Peyer's patch (tissue), 4 donors: Measurements from ENCODE around the gene NUP188. TPM values are rescaled to one million over a fixed set of nuclear protein-coding genes. Genes with fewer than 3 reads are reported as not detected.
A peak's percentile ranks its signal among the peaks of the same experiment; 100 is the strongest.

ENCODE experiments used
- DNase-seq, 3 donors: peaks; one replicate each; pipeline ENCODE4 v3.0.0-alpha.2; 2017 to 2019
- H3K27ac ChIP-seq, 4 donors: fragments of 200-600 bp; sonication (generic); one replicate each; pipeline ENCODE4 v1.5.1; 2016 to 2019
- H3K27me3 ChIP-seq, 2 donors: fragments of 200-600 bp; sonication (generic); one replicate each; pipeline ENCODE4 v1.5.1; 2019
- H3K36me3 ChIP-seq, 3 donors: fragments of 200-600 bp; sonication (generic); one replicate each; pipeline ENCODE4 v1.5.1; 2016 to 2019
- H3K4me1 ChIP-seq, 4 donors: fragments of 200-600 bp; sonication (generic); one replicate each; pipeline ENCODE4 v1.5.1; 2016 to 2019
- H3K4me3 ChIP-seq, 4 donors: fragments of 200-600 bp; sonication (generic); 1 replicate in 3 of 4; 2 replicates in 1 of 4; pipeline ENCODE4 v1.5.1; 2016 to 2019; ENCODE audit warnings: mild to moderate bottlenecking in 1 of 4
- H3K9me3 ChIP-seq, 4 donors: fragments of 200-600 bp; sonication (generic); one replicate each; pipeline ENCODE4 v1.5.1; 2016 to 2019; ENCODE audit warnings: mild to moderate bottlenecking in 1 of 4
- POLR2A ChIP-seq, 2 donors: fragments of 450-650 bp; IDR thresholded peaks; one replicate each; pipeline ENCODE4 v1.5.1; 2017; ENCODE audit warnings: antibody characterized with exemption in 2 of 2, mild to moderate bottlenecking in 2 of 2, moderate library complexity in 2 of 2
- total RNA-seq, 4 donors: library from RNA; depleted of rRNA; stranded (reverse); fragments of >200 nt; gene quantifications; one replicate each; pipeline ENCODE4 v1.1.0, GENCODE V29; 2016
- TF ChIP-seq, protein P1 (sequence below), 6 experiments: fragments of 450-650 bp in 4 of 6; fragments of 200-600 bp in 2 of 6; sonication (generic) in 1 of 6; IDR thresholded peaks; one replicate each; pipeline ENCODE4 v1.5.1; 2017 to 2019; ENCODE audit warnings: antibody characterized with exemption in 6 of 6, mild to moderate bottlenecking in 3 of 6, moderate library complexity in 1 of 6

NUP188 gene
- total RNA-seq, 4 donors from 2014 or later, result 28.2 to 101 (median 47.9) TPM

DNA sequence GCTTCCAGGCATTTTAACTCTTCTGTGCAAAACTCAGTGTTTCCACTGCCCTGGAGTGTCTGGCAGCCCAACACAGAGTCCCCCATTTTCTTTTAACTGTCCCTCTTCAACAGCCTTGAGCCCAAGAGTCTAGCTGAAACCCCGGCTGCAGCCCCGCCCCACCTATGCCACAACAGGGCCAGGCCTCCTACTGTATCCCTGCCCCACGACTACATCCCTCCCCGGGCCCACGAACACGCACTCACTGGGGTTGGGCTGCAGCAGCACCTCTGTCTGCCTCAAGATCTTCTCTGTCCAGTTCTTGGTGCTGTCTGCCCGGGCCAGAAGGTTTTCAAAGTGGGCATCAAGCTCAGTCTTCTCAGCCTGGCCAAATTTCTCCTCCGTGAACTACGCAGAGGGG lies 74.5 kb downstream of the NUP188 start:
- peaks cover 0 to 34% (median 12%) of the 10 kb centered on the region in 4 donors for H3K4me1 ChIP-seq
- peaks cover 0 to 17% (median 0%) of the 10 kb centered on the region in 3 donors for H3K36me3 ChIP-seq
- H3K27ac ChIP-seq, result peak overlapping the region in 1 of 4 donors; percentile 46
- no peak for DNase-seq
- no peaks in the 10 kb centered on the region for H3K9me3 ChIP-seq
- no peak overlapping the region for H3K4me3 ChIP-seq
- TF ChIP-seq POLR2A (IDR thresholded peaks at IDR 0.05), result no peak
- TF ChIP-seq, protein P1, sequence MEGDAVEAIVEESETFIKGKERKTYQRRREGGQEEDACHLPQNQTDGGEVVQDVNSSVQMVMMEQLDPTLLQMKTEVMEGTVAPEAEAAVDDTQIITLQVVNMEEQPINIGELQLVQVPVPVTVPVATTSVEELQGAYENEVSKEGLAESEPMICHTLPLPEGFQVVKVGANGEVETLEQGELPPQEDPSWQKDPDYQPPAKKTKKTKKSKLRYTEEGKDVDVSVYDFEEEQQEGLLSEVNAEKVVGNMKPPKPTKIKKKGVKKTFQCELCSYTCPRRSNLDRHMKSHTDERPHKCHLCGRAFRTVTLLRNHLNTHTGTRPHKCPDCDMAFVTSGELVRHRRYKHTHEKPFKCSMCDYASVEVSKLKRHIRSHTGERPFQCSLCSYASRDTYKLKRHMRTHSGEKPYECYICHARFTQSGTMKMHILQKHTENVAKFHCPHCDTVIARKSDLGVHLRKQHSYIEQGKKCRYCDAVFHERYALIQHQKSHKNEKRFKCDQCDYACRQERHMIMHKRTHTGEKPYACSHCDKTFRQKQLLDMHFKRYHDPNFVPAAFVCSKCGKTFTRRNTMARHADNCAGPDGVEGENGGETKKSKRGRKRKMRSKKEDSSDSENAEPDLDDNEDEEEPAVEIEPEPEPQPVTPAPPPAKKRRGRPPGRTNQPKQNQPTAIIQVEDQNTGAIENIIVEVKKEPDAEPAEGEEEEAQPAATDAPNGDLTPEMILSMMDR (IDR thresholded peaks at IDR 0.05), result no peak
- no peaks in the 10 kb centered on the region for H3K27me3 ChIP-seq

DNA sequence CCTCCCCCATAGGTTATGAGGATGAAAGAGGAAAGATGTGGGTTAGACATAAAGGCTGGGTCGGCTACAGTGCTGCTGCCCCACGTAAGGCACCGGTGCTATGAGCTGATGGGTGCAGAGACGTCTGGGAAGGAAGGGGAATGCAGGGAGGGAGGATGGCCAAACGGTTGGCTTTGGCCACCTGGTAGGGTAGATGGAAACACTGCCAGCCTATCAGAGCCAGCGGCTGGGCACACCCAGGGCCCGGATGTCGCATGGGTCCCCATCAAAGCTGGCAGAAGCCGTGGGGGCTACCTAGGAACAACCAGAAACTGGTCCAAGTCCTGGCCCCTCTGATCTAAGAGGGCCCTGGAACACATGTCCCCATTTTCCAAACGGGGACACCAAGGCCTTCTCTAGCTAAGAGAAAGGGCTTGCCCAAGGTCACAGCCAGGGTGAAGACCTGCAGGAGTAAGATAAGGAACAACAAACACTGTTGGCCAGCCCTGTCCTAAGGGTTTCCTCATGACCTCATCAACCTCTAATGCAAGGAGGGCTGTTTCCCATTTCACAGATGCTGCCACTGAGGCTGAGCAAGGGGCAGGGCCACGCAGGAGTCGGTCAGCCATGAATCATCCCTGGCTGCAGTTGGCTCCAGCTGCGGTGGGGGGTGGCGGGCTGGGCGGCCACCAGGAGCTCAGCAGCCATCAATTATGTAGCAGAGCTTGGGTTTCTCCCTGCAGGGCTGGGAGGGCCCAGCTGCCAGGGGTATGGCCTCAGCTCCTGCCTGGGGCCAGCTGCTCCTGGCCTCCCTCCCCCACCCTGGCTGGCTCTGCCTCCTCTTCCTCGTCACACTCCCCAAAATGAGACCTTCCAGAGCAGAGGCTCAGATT lies 75.8 kb downstream of the NUP188 start:
- Histone ChIP-seq H3K27me3 (no peaks in the 10 kb centered on the region), H3K4me1 (peaks cover 0 to 41% (median 18%) of the 10 kb centered on the region in 4 donors), H3K4me3 (no peak overlapping the region), H3K36me3 (peaks cover 0 to 6% (median 0%) of the 10 kb centered on the region in 3 donors), H3K27ac (peak overlapping the region in 1 of 4 donors; percentile 46), H3K9me3 (no peaks in the 10 kb centered on the region)
- no peak for DNase-seq
- TF ChIP-seq, protein P1 (IDR thresholded peaks at IDR 0.05), result no peak
- TF ChIP-seq POLR2A (IDR thresholded peaks at IDR 0.05), result no peak

DNA sequence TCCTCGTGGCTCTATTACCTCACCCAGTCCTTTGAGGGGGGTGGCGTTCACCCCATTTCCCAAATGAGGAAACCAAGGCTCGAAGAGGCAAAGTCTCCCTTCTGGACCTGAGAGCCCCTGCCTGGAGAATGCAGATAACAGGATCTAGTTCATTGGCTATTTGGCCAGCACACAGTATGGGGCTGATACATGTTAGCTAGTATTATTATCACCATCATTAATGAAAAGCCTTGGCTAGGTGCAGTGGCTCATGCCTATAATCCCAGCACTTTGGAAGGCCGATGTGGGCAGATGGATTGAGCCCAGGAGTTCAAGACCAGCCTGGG lies 76.4 kb downstream of the NUP188 start:
- TF ChIP-seq POLR2A (IDR thresholded peaks at IDR 0.05), result no peak
- TF ChIP-seq, protein P1 (IDR thresholded peaks at IDR 0.05), result no peak
- Histone ChIP-seq H3K27ac (no peak overlapping the region), H3K27me3 (no peaks in the 10 kb centered on the region), H3K36me3 (peaks cover 0 to under 1% (median 0%) of the 10 kb centered on the region in 3 donors), H3K4me3 (no peak overlapping the region), H3K4me1 (peaks cover 0 to 45% (median 18%) of the 10 kb centered on the region in 4 donors), H3K9me3 (no peaks in the 10 kb centered on the region)
- DNase-seq, result no peak

DNA sequence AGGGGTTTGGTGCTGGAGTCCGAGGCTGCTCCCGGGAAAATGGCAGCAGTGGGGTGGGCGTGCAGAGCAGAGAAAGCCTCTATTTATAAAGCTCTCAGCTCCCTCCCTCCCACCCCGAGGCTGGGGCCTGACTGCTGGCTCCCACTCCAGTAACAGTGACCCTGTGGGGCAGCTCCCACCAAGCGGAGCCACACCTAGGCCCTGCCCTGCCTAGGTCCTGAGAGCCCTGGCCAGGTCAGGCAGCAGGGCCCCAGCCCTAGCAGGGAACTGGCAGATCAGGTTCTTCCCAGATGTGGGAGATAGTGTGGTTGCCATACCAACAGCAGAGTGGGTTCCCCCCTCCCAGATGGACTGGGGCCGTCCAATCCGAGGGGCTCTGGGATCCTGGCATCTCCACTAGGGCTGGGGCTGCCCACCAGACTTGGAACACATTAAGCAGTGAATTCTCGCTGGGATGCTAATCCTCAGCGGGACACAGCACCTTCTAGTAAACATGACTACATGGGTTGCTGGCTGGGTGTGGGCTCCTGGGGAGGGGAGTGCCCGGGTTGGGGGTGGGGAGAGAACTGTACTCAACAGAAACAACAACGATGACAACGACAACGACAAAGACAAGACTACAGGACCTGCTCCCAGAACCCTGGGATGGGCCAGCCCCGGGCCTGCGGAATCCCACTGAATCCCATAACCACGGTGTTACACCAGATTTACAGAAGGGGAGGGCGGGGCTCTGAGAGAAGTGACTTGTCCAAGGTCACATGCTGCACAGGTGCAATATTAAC lies 79.1 kb downstream of the NUP188 start:
- peak in 1 of 3 donors; percentile 67 for DNase-seq
- Histone ChIP-seq H3K27ac (peak overlapping the region; percentile 73 to 89 (median 80)), H3K36me3 (no peaks in the 10 kb centered on the region), H3K4me3 (peak overlapping the region; percentile 79 to 90 (median 80)), H3K4me1 (peaks cover 4 to 47% (median 18%) of the 10 kb centered on the region in 4 donors), H3K27me3 (no peaks in the 10 kb centered on the region), H3K9me3 (no peaks in the 10 kb centered on the region)
- TF ChIP-seq, protein P1 (IDR thresholded peaks at IDR 0.05), result no peak
- TF ChIP-seq POLR2A (IDR thresholded peaks at IDR 0.05), result no peak

DNA sequence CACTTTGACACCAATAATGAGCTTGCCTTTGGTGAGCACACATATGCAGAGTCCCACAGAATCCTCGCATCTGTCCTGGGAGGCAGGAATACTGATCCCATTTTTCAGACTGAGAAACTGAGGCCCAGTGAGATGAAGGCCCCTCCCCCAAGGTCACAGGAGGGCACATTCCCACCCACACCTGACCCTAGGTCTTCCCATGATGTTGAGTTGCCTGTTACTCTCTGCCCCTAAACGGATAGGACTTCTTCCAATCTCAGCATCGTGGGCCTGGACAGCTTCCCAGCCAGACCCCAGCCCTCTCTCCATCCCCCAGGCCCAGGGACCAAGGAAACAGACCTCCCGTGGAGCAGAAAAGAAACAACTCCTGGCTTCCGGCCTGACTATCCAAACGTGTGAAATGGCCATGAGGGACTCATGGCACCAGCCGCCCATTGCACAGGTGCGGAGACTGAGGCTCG lies 79.8 kb downstream of the NUP188 start:
- TF ChIP-seq, protein P1 (IDR thresholded peaks at IDR 0.05), result no peak
- no peak for TF ChIP-seq POLR2A (IDR thresholded peaks at IDR 0.05)
- DNase-seq, result no peak

More for the DNA sequence above, 79.8 kb downstream of the NUP188 start:
- no peaks in the 10 kb centered on the region for H3K9me3 ChIP-seq
- H3K27me3 ChIP-seq, result no peaks in the 10 kb centered on the region
- H3K4me1 ChIP-seq, result peaks cover 4 to 41% (median 18%) of the 10 kb centered on the region in 4 donors
- H3K4me3 ChIP-seq, result peak overlapping the region; percentile 79 to 90 (median 80)
- peak overlapping the region; percentile 73 to 89 (median 80) for H3K27ac ChIP-seq
- no peaks in the 10 kb centered on the region for H3K36me3 ChIP-seq
